HCT116 (cell line): Measurements from ENCODE around the gene MINDY3. TPM values are rescaled to one million over a fixed set of nuclear protein-coding genes. Genes with fewer than 3 reads are reported as not detected.

Experiments used
- ATAC-seq: fragments of 200-7000 bp; cut with Tn5 transposase; 2 replicates; pipeline ENCODE4 v1.9.1; 2020; ENCODE audit warnings: mild to moderate bottlenecking, moderate library complexity
- BruUV-seq: library from RNA; stranded (reverse); fragments of 400-500 nt; replicated peaks from 2 replicates; lab custom pipeline; 2021; lab: Mats Ljungman, UMichigan
- CTCF ChIA-PET: fragments of 300-600 bp; sonication (Branson Sonifier 250); formaldehyde crosslinking; loops from one replicate; lab custom pipeline; 2021; ENCODE audit warnings: antibody characterized with exemption; lab: Charles Lee
- POLR2A ChIA-PET: fragments of 300-600, 350-600 bp; sonication (Branson Sonifier 250); formaldehyde crosslinking; loops from one replicate; lab custom pipeline; 2021; ENCODE audit warnings: antibody characterized with exemption; lab: Charles Lee
- RAD21 ChIA-PET, 2 experiments: fragments of 300-600 bp; sonication (Branson Sonifier 250); formaldehyde crosslinking; loops; one replicate each; lab custom pipeline; 2023; ENCODE audit warnings: low total read pairs in 2 of 2; ENCODE audit not compliant: uncharacterized antibody in 2 of 2, unreplicated experiment in 2 of 2, low non-redundant PET in 1 of 2; lab: Charles Lee
- DNase-seq: peaks from one replicate; pipeline ENCODE4 v3.0.0-alpha.2; 2010; ENCODE audit warnings: low read depth, low spot score
- H2AFZ ChIP-seq: fragments of 200-600 bp; shearing (Covaris generic), sonication (generic); 2 replicates; pipeline ENCODE4 v1.6.1; 2017; ENCODE audit warnings: low read depth, mixed run types, mixed read lengths, antibody characterized with exemption, low read length; ENCODE audit not compliant: poor library complexity, severe bottlenecking
- H3K27ac ChIP-seq: 2 replicates; pipeline ENCODE4 v1.5.1; 2012; ENCODE audit warnings: low read depth, low read length
- H3K27me3 ChIP-seq: fragments of 200-600 bp; sonication (generic); 2 replicates; pipeline ENCODE4 v1.6.1; 2016; ENCODE audit warnings: mixed run types, low read length, mixed read lengths; ENCODE audit not compliant: insufficient read depth
- H3K36me3 ChIP-seq, 2 experiments: fragments of 200-500 bp in 1 of 2; fragments of 200-600 bp in 1 of 2; sonication (Bioruptor generic) in 1 of 2; sonication (generic) in 1 of 2; 2 replicates each; pipeline versions ENCODE4 v1.5.1 to v1.6.1; 2014 to 2016; ENCODE audit warnings: low read length in 2 of 2, inconsistent platforms in 1 of 2, mixed read lengths in 1 of 2, mixed run types in 1 of 2; ENCODE audit not compliant: insufficient read depth in 2 of 2, control insufficient read depth in 1 of 2
- H3K4me1 ChIP-seq, 2 experiments: fragments of 200-600 bp in 1 of 2; sonication (generic) in 1 of 2; 2 replicates each; pipeline versions ENCODE4 v1.5.1 to v1.6.1; 2012 to 2017; ENCODE audit warnings: low read length in 2 of 2, inconsistent platforms in 1 of 2, mild to moderate bottlenecking in 1 of 2, mixed read lengths in 1 of 2, mixed run types in 1 of 2, moderate library complexity in 1 of 2; ENCODE audit not compliant: insufficient read depth in 2 of 2, control insufficient read depth in 1 of 2
- H3K4me2 ChIP-seq: fragments of 200-600 bp; sonication (generic); 2 replicates; pipeline ENCODE4 v1.6.1; 2017; ENCODE audit warnings: mixed run types, low read length, mixed read lengths
- H3K4me3 ChIP-seq, 2 experiments: fragments of 200-600 bp in 1 of 2; sonication (generic) in 1 of 2; replicated peaks in 1 of 2; 2 replicates each; pipeline ENCODE4 v1.5.1; 2011 to 2016; ENCODE audit warnings: low read length in 2 of 2, control low read depth in 1 of 2, low read depth in 1 of 2, mild to moderate bottlenecking in 1 of 2, mixed read lengths in 1 of 2, mixed run types in 1 of 2
- H3K79me2 ChIP-seq: fragments of 200-600 bp; sonication (generic); 2 replicates; pipeline ENCODE4 v1.6.1; 2017; ENCODE audit warnings: mild to moderate bottlenecking, mixed run types, low read length, moderate library complexity, mixed read lengths; ENCODE audit not compliant: insufficient read depth
- H3K9ac ChIP-seq: fragments of 200-600 bp; sonication (generic); 2 replicates; pipeline ENCODE4 v1.6.1; 2016; ENCODE audit warnings: low read length, mixed read lengths
- H3K9me2 ChIP-seq: fragments of 200-600 bp; sonication (generic), shearing (Covaris generic); 2 replicates; pipeline ENCODE4 v1.6.1; 2017; ENCODE audit warnings: mixed run types, mild to moderate bottlenecking, moderate library complexity; ENCODE audit not compliant: insufficient read depth
- H3K9me3 ChIP-seq, 2 experiments: fragments of 200-500 bp in 1 of 2; fragments of 200-600 bp in 1 of 2; sonication (Bioruptor generic) in 1 of 2; sonication (generic) in 1 of 2; 2 replicates each; pipeline ENCODE4 v1.6.1; 2014 to 2017; ENCODE audit warnings: low read length in 2 of 2, mixed read lengths in 2 of 2, inconsistent platforms in 1 of 2, low read depth in 1 of 2, mild to moderate bottlenecking in 1 of 2, mixed run types in 1 of 2, moderate library complexity in 1 of 2; ENCODE audit not compliant: control insufficient read depth in 1 of 2, insufficient read depth in 1 of 2
- H4K20me1 ChIP-seq: fragments of 200-600 bp; sonication (generic), shearing (Covaris generic); 2 replicates; pipeline ENCODE4 v1.6.1; 2017; ENCODE audit warnings: mixed run types, mild to moderate bottlenecking, moderate library complexity; ENCODE audit not compliant: insufficient read depth
- ATF3 ChIP-seq: IDR thresholded peaks from 2 replicates; pipeline ENCODE4 v1.6.1; 2012
- CBX3 ChIP-seq: IDR thresholded peaks from 2 replicates; pipeline ENCODE4 v1.6.1; 2012; ENCODE audit warnings: low read depth
- CEBPB ChIP-seq: IDR thresholded peaks from 2 replicates; pipeline ENCODE4 v1.6.1; 2012; ENCODE audit warnings: low read depth
- EGR1 ChIP-seq: IDR thresholded peaks from 2 replicates; pipeline ENCODE4 v1.6.1; 2012; ENCODE audit warnings: low read depth
- ELF1 ChIP-seq: IDR thresholded peaks from 2 replicates; pipeline ENCODE4 v1.6.1; 2012; ENCODE audit warnings: low read depth, borderline replicate concordance
- EZH2 ChIP-seq: fragments of 200-600 bp; sonication (generic); IDR thresholded peaks from 2 replicates; pipeline ENCODE4 v1.6.1; 2017; ENCODE audit warnings: antibody characterized with exemption, mixed run types
- EZH2phosphoT487 ChIP-seq: fragments of 200-600 bp; IDR thresholded peaks from 2 replicates; pipeline ENCODE4 v1.6.1; 2018; ENCODE audit warnings: antibody characterized with exemption, borderline replicate concordance
- FOSL1 ChIP-seq: IDR thresholded peaks from 2 replicates; pipeline ENCODE4 v1.6.1; 2012; ENCODE audit warnings: low read depth
- JUND ChIP-seq: IDR thresholded peaks from 2 replicates; pipeline ENCODE4 v1.6.1; 2012
- POLR2A ChIP-seq: IDR thresholded peaks from 2 replicates; pipeline ENCODE4 v1.7.0; 2011; ENCODE audit warnings: borderline replicate concordance; ENCODE audit not compliant: insufficient read depth, insufficient read length; ENCODE audit errors: extremely low read depth
- POLR2AphosphoS5 ChIP-seq: IDR thresholded peaks from 2 replicates; pipeline ENCODE4 v1.6.1; 2011; ENCODE audit warnings: mild to moderate bottlenecking, low read depth, low read length, moderate library complexity
- REST ChIP-seq: IDR thresholded peaks from 2 replicates; pipeline ENCODE4 v1.6.1; 2012; ENCODE audit warnings: low read depth
- SIN3A ChIP-seq: IDR thresholded peaks from 2 replicates; pipeline ENCODE4 v1.6.1; 2012; ENCODE audit warnings: low read depth
- YY1 ChIP-seq: IDR thresholded peaks from 2 replicates; pipeline ENCODE4 v1.6.1; 2011; ENCODE audit warnings: low read length, low read depth, moderate library complexity, mild to moderate bottlenecking; ENCODE audit not compliant: insufficient replicate concordance; ENCODE audit errors: extremely low read depth
- ZNF274 ChIP-seq: fragments of 200-500 bp; sonication (Bioruptor generic); IDR thresholded peaks from 2 replicates; pipeline ENCODE4 v1.6.1; 2014; ENCODE audit warnings: mild to moderate bottlenecking, low read depth, low read length, inconsistent platforms
- intact Hi-C: fragments of 100-400 bp; cut with micrococcal nuclease; formaldehyde crosslinking; loops from 2 replicates; pipeline ENCODE4 v1.10.0; 2022
- total RNA-seq: library from RNA; stranded (reverse); gene quantifications from one replicate; pipeline ENCODE4 v1.2.1, GENCODE V29; 2021; ENCODE audit not compliant: unreplicated experiment

Gene MINDY3
- total RNA-seq, 1 experiment from 2014 or later: 15.5 TPM

- no peak overlapping the region for H3K4me3 ChIP-seq
- POLR2A ChIA-PET: no interaction called here
- intact Hi-C loops: no loop called here
These were observed 101.7 kb downstream of the MINDY3 start for GRCh38 chr10:15758618-15759017.

More at GRCh38 chr10:15758618-15759017, 101.7 kb downstream of the MINDY3 start:
- Histone ChIP-seq H3K9ac (no peak overlapping the region), H2AFZ (no peak overlapping the region), H3K4me1 (no peaks in the 10 kb centered on the region), H3K4me2 (no peak overlapping the region), H3K27me3 (peaks cover 17% of the 10 kb centered on the region; the same call in 1 of the 2 replicates), H3K9me3 (no peaks in the 10 kb centered on the region), H3K79me2 (no peaks in the 10 kb centered on the region), H3K9me2 (no peaks in the 10 kb centered on the region), H4K20me1 (no peaks in the 10 kb centered on the region), H3K27ac (no peak overlapping the region), H3K36me3 (no peaks in the 10 kb centered on the region)
- TF ChIP-seq EZH2phosphoT487 (no peak), EZH2 (no peak), JUND (no peak), EGR1 (no peak), ELF1 (no peak), FOSL1 (no peak), ZNF274 (no peak), REST (no peak), CBX3 (no peak), POLR2A (no peak), POLR2AphosphoS5 (no peak), ATF3 (no peak), CEBPB (no peak), YY1 (no peak), SIN3A (no peak)
- ATAC-seq (no peak), DNase-seq (no peak)
- no TSS peak for BruUV-seq
- ChIA-PET RAD21 (no interaction called here), CTCF (no interaction called here)
